HG03565 (cell line): ENCODE results near the gene BABAM2.
"Not testable (repeated sequence)": the region's sequence is repeated elsewhere in the genome, so short reads cannot be mapped to it uniquely, and the experiment has no call there.

ENCODE experiments used
- ATAC-seq: cut with Tn5 transposase; IDR thresholded peaks from one replicate; pipeline ENCODE4 v1.9.1; 2021; ENCODE audit warnings: mild to moderate bottlenecking, moderate library complexity; ENCODE audit not compliant: unreplicated experiment

BABAM2 gene

GRCh38 chr2:28228434-28228995 lies 338.0 kb downstream of the BABAM2 start:
- ATAC-seq, result no peak

- no peak for ATAC-seq
These were observed 340.6 kb downstream of the BABAM2 start for GRCh38 chr2:28231110-28231631.

DNA sequence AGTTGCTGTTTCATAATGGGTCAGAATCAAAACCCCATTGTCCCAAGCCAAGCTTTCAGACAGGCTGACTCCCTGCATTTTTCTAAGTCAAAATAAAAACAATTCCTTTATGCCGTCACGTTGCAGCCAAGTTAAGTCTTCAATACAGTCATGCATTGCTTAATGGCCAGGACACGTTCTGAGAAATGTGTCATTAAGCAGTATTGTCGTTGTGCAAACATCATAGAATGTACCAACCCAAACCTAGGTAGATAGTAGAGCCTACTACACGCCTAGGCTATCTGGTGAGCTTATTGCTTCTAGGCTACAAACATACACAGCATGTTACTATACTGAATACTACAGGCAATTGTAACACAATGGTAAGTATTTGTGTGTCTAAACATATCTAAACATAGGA lies 341.8 kb downstream of the BABAM2 start:
- no peak for ATAC-seq

DNA sequence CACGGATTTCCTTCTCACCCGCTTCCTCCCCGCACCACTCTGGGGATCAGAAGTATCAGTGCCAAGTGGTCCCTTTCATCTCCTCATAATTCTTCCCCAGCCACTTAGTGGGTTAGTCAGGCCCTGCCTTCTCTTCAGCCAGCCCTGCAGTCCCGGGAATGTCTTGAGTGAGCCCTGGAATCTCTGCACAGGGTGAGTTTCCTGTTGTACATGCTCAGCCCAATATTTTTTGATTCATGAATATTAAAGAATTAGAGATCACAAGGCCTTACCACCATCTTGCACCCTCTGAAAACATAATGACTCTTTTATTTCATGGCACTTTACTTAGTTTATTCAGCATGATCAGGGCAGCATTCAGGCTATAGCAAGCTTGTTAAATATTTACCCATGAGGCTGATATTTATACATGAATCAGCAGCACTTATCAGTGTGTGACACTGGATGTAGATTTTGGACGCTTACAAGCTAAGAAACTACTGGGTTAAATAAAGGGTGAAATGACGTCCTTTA lies 342.7 kb downstream of the BABAM2 start:
- ATAC-seq, result no peak

GRCh38 chr2:28234807-28235206 lies 344.3 kb downstream of the BABAM2 start:
- ATAC-seq, result no peak

- no peak for ATAC-seq
These were observed 348.7 kb downstream of the BABAM2 start for GRCh38 chr2:28239207-28239606.

DNA sequence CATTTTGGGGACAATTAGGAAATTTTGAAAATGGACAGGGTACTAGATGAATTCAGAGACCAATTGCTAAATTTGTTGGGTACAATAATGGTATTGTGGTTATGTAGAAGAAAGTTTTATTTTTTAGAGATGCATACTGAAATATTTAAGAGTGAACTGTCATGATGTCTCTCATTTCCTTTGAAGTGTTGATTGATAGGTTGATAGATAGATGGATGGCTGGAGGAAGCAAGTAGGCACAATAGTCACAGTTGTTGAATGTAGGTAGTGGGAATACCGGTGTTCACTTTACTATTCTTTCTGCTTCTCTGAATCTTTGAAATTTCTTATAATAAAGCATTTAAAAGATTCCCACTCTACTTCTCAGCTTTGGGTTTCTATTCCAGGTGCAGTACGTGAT lies 350.4 kb downstream of the BABAM2 start:
- no peak for ATAC-seq

DNA sequence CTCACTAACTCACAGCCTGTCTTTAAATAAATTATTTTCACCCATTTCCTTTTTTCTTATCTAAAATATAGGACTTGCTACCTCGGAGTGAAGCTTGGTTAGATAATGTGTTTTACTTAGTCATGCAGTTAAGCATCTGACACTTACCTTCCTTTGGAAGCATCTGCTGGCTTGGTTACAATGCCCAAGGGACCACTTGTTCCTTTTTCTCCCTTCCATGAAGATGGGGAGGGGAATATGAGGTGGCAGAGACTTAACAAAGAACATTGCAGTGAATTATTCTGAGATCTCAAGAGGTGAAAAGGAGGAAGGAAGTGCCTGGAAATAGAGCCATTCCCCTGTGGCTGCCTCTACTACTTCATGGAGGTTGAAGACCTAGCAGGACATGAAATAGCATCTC lies 356.8 kb downstream of the BABAM2 start:
- ATAC-seq, result no peak

DNA sequence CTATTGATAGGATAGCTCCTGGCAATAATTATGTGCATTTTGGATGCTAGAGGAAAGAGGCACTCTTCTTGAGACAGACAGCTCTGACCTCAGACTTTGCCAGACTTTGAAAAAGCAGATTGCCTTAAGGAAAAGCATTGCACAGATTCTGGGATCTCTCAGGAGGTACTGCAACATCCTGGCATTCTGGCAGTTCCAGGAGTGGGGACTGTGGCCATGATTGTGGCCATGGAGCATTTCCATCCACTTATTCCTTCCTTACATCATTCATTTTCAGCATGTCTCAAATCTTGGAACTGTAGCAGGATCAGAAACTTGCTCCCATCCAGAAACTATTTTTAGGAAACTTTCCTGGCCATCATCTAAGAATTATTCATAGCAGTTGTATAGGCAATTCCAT lies 357.2 kb downstream of the BABAM2 start:
- ATAC-seq, result no peak

DNA sequence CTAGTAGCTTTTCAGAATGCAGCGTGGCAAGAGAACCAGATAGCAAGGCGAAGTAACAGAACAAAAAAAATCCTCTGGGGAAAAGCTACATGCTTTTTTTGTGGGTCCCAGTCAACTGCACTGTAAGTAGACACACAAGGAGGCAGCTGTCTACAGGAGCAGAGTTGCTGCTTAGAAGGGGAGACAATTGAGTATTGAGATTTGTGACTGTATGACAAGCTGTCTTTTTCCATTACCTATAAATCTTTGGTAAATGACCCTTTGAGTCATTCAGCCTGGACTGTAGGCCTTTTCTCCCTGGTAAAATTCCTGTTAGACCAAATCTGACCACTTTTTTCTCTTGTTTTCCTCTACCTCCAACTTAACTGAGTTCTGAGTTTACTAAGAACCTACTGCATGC lies 358.0 kb downstream of the BABAM2 start:
- ATAC-seq, result no peak

DNA sequence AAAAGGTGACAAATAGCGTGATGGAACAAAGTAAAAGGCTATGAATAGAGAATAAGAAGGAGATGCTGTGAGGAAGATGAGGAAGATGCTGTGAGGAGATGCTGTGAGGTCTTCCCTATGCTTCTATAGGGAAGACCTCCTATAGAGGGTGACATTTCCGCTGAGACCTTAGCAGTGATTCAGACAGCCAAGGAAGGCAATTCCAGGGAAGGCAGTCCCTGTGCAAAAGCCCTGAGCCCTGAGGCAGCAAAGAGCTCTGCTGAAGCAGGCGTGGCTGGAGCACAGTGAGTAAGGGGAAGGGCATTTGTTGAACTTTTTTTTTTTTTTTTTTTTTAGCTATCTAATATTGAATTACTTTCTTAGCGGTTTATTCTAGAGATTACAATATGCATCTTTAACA lies 359.5 kb downstream of the BABAM2 start:
- ATAC-seq, result no peak

DNA sequence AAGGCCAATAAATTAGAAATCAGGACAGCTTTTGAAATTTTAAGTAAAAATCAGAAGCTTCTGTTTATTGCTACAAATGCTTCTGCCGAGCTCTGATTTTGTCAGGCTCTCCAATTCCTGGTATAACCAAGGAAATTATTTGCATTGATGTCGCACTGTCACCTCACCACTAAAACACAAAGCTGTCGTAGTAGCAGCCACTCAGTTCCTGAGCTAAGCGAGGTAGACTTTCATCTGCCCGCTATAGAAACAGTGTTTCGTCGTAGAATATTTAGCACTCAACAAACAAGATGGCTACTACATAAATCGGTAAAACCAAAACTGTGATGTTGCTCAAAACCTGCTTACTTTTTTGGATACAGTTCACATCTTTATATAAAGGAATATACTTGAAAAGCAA lies 360.8 kb downstream of the BABAM2 start:
- no peak for ATAC-seq

DNA sequence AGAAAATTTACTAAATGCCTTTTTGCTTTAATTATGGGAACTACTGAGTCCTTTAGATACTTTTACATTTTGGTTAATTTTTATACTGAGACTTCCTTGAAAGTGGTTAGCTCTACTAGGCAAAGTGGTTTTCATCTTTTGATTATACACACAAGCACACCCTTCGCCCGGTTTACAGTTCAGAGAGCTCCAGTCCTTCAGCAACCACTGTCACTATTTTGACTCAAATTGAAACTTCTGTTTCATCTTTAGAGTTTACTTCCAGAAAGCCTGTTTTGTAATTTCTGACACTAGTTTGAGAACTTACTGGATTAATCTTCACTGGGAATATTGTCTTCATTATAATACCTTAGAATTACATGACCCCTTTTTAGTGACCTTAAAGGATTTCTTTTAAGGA lies 361.8 kb downstream of the BABAM2 start:
- ATAC-seq, result peak; percentile 77

DNA sequence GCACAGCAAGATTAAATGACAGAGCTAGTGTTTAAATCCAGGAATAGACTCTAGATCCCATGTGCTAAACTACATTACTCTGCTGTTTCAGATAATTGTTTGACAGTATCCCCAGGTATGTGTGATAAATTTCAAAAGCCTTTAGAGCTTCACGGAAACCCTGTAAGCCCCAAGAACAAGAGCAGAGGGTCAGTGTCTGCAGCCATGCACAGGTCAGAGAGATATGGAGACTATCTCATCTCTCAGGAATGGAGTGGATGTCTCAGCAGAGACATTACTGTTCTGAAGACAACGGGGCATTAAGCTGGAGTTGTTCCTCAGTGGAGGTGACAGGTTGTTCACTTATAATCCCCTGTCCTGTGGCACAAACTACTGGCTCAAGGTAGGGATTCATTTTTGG lies 363.0 kb downstream of the BABAM2 start:
- ATAC-seq, result no peak

- not testable (repeated sequence) for ATAC-seq
These were observed 364.7 kb downstream of the BABAM2 start for GRCh38 chr2:28255231-28255630.

GRCh38 chr2:28257182-28257581 lies 366.7 kb downstream of the BABAM2 start:
- ATAC-seq, result no peak

GRCh38 chr2:28259226-28259625 lies 368.7 kb downstream of the BABAM2 start:
- ATAC-seq, result not testable (repeated sequence)

- no peak for ATAC-seq
These were observed 373.2 kb downstream of the BABAM2 start for GRCh38 chr2:28263690-28264089.

DNA sequence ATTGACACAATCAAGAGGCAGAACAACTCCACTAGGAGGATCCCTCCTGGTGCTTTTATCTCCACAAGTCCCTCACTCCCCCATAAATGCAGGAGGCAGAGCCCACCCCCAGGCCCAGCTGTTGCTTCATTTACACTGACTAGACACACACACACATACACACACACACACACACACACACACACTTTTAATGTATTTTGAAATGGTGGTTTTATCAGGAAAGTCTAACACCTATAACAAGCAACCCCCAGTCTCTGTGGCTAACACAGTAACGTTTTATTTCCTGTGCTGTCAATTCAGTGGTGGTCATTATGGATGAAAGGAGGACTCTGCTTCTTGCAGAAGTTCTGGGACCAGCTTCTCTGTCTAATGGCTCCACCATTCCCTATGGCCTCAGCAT lies 376.8 kb downstream of the BABAM2 start:
- ATAC-seq, result no peak

DNA sequence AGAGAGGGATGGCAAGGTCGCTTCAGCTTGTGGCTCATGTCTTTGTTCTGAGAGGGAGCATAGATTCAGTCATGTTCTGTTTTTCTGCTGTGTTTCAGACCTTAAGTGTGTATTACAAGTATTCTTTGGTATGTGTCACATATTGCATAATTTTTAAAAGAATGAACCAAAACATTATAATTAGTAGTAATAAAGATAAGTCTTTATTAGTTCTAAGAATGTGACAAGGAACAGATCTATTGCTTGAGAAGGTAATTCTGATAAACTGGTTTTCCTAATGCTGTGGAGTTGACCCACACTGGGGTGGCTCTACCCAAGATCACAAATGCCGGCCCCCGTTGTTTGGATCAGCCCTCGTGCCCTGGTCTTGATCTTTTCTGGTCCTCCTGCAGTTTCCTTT lies 377.9 kb downstream of the BABAM2 start:
- no peak for ATAC-seq

DNA sequence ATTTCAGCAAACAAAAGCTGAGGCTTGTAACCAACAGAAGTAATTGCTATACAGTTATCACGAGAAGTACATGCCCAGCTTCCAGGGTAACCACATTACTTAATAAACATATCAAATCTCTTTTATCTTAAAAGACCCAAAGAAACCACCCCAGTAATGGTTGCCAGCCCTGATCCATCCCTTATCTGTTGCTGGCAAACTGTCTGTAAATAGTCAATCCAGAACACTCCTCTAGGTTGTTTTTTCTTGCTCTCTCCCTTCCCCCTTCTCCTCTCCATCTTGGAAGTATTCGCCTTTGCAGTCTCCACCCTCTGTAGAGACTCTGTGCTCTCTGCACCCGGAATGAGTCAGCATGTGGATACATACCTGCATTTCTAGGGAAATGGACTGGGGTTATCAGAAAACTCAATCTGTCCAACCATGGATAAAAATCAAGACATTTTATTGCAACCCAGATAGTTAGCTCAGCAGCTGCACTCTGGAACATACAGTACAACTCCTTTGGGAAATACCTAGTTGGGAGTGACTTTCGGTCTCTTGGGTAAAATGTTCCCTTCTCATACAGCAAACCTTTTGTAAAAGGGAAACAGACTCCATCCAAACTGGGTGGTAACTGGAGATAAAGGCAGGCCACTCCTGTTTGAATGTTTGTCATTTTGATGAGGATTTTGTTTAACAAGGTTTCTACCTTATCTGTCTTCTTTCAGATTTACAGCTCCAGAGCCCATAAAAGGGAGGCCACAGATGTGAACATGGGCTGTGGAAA lies 378.7 kb downstream of the BABAM2 start:
- ATAC-seq, result no peak

DNA sequence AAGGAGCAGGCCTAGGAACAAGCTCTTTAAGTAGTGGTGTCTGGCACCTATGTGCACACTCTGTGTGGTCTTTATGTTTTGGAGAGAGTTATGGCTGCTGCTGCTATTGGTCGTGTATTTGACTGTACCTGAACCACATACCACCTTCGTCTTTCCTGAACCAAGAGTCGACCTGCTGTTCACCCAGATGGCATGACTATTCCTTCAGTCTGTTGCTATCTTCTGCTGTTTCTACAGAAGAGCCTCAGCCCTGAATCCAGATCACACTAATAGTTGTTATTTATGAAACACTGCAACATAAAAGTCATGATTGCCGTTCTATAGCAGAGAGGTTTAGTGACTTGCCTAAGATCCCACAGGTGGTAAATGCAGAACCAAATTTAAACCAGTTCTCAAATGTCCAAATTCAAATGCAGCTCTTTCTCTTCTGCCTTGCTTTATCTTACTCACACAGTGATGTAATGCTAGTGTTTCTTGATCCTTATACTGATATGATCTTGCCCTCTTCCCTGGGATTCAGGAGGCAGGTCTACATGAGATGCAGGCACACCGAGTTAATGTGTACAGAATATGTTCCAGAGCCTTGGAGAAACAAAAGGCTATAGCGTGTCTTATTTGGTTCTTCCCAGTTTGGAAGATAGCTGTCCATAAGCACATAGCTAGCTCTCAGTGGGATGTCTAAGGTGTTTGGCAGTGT lies 380.1 kb downstream of the BABAM2 start:
- no peak for ATAC-seq
